GM19452 (cell line): ENCODE data around the gene INPP4B.

ENCODE experiments used
- ATAC-seq: cut with Tn5 transposase; IDR thresholded peaks from one replicate; pipeline ENCODE4 v1.9.1; 2021; ENCODE audit not compliant: unreplicated experiment

The INPP4B gene

DNA sequence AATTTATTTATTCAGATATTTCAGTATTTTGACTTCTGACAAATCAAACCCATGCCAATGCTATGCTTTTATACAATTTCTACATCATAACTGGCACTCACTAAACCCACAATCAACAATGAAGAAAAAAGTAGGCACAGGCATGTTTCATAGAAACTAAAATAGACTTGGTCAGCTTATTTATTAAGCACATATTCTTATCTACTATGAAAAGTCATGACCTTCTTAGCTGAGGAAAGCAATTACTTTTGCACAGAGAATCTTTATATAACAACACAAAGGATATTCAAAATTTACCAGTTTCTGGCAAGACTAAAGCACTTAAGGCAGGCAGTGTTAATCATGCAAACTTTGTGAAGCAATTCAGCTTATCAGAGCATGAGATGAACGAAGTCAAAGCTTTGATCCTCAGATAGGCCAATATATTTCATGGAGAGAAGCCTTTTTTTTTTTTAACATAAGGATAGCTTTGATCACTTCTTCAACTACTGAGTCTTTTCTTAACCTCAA, 490.6 kb downstream of the INPP4B start:
- ATAC-seq, result no peak

DNA sequence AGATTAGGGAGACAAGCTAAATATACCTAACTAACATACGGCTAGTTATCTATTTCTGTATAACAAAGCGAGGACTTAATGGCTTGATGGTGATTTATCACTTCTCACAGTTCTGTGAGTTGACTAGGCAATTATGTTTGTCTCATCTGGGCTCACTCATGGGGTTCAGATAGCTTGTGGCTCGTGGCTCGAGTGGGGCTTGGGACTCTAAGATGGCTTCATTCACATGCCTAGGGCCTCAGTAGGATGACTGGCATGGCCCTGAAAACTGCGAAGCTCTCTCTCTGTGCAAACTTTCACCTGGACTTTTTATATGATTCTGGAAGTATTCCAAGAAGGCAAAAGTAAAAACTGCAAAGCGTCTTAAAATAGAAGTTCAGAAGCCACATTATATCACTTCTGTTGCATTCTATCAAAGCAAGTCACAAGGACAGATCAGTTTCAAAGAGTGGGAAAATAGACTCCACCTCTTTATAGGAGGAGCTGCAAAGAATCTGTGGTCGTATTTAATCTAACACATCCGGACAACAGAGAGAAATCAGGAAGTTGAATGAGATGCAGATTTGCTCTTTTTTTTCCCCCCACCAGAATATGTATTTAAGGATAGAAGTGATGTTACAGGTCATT, 491.2 kb downstream of the INPP4B start:
- ATAC-seq, result no peak

DNA sequence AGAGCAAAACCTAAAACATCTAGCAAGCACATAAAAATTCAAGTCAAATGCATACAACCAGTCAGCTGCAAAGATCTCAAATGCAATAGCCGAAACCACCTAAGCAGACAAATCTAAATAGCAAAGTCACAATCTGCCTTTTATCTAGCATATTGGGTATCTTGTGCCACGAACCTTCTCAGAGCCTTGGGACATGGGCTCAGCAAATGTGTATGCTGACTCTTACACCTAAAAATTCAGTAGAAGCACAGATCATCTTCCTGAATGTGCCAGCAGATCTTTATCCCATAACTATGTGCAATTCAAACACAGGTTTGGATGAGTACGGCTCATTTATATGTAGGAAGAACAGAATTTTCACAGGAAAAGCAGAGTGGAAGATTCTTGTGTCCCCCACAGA, 492.1 kb downstream of the INPP4B start:
- no peak for ATAC-seq

DNA sequence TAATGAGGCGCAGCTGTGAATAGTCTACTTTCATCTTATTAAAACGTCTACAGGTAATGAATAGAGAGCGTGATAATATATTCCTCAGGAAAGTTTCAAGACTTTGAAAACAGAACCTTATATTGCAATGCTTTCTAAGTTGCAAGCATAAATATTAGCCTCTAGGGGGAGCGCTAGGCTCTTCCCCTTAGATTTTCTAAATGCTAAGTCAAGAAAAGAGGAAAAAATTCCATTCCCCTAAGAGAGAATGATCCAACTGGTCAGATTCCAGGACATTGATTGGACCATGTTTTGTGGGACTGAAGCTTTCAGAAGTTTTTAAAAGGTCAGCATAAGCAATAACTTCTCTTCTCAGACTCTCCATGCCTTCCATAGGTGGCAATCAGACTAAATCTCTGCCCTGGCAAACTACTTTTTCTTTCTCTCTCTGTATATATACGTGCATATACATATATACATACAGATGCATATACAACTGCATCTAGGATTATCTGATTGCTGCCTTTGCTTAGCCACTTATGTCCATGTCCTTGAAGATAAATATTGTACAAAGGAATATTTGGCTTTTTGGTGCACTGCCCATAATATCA, 492.9 kb downstream of the INPP4B start:
- no peak for ATAC-seq

DNA sequence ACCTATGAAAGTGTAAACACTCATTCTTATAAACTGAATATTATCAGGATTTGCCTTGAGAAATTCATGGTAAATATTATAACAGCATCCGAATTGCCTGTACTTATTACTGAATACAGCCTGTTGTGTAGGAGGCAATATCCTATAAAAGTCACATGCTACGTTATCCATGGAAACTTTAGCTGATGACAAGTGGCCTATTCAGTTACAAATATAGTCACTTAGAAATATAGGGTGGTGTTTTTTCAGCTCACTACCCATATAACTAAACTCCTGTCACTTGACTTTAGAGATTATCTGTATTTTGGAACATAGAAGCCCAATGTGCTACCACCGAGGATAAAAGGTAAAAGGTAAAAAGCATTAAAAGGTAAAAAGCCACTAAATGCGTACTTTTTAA, 493.4 kb downstream of the INPP4B start:
- no peak for ATAC-seq

DNA sequence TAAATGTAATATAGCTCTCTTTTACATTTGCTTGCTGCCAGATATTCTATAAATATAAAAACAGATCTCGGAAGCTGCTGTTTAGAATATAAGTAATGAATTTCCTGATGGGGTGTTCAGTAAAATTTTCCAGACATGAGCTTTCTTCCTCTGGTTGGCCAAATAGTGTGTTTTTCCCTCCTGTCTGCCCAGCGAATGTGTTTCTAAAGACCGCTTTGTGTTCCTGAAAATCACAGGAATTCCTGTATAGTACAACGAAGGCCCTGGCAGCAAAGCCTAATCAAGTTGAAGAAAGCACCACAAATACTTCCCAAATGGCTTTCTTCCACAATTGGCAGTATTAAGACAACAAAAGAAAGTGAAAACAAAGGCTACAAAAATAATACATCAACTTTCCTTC, 494.1 kb downstream of the INPP4B start:
- no peak for ATAC-seq

DNA sequence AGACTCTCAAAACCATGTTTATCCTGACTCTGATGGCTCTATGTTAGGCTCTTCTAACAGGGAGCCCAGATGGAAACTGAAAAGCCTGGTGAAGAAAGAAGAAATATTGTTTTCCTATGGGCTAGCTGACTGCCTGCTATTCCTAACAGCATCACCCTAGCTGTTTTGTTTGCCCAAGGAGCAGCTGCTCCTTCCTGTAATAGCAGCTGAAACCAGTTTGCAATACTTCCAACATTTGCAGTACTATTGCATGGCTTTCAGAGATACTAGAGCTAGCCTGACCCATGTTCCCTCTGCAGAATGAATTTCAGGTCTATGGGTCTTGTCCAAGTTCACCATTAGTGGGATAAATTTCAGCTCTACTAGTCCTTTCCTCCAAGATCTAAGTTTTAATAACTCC, 495.2 kb downstream of the INPP4B start:
- no peak for ATAC-seq

DNA sequence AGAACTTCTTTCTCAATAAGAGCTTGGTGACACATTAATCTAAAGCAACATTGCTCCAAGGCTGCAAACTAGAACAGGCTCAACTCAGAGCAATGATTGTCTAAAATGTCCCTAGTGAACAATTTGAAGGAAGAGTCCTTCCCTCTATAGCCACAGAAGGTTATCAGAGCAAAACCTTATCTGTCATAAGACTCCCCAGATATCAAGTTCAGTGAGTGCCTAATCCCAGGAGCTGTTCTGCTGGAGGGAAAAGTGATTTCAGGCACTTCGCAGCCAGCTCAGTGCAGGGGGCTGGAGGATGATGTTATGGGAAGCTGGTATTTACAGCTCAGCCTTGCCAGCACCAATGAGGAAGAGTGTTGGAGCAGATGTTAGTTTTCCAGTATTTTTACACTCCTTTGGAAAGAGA, 497.5 kb downstream of the INPP4B start:
- ATAC-seq, result no peak

DNA sequence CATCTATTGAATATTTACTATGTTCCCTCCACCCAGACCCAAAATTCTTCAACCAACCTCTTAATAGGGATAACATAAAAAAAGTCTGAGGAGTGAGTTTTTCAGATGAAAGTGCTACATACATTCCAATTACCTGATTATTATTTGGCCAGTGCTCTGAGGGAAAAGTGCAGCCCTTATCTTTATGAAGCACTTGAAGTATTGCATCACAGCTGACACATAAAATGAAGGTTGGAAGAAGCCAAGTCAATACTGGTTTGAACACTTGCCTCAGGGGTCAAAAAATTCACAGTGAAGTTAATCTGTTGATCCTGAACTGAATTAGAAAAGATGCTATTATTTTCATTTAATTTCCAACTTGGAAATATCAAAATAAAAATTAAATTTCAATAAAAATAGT, 498.9 kb downstream of the INPP4B start:
- ATAC-seq, result no peak

DNA sequence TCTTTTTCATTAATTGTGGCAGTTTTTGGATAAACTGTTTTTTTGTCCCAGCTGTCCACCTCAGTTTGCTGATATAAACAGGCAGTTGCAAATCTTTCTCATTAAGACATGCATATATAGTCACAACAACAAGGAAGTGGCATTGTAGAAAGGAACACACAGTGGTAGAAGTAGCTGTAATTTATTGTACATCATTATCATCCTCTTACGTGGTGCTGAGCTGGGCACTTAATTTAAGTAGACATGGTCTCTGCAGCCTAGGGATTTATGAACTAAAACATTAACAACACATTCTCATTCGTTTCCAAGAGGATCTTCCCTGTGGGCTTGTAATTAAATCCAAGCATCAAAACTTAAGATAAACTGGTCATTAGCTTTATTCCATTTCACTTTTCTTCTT, 500.2 kb downstream of the INPP4B start:
- ATAC-seq, result no peak

DNA sequence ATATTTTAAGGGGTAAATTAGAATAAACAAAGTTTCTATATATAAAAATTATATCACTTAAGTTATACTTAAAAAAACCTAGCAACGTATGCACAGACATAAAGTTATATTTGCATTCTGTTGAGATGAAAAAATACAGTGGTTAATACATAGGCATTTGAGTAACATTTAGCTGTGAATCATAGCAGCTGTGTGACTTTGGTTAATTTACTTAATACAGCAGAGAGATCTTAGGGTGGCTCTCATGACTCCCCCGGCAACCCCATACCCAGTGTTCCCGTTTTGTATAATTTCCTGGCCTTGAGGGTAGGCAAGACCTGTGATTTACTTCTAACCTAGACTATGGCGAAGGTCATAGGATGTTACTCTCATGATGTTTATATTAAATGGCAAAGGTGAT, 504.8 kb downstream of the INPP4B start:
- ATAC-seq, result no peak

DNA sequence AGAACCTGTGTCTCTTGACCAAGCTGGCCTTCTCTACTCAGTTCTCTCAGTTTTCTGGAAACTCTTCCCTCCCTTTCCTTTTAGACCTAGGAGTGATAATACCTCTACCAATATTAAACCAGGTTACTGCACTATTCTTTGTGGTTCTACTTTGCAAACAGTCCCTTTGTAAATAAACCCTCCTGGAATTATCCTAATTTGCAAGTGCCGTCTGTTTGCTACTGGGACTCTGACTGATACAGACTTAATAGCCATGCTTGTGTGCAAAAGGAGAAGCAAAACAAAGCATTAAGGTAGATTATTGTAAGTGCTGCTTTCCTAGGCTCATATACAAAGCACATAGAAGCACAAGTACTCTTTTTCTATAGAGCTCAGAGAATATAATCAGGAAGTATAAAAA, 507.0 kb downstream of the INPP4B start:
- ATAC-seq, result no peak

DNA sequence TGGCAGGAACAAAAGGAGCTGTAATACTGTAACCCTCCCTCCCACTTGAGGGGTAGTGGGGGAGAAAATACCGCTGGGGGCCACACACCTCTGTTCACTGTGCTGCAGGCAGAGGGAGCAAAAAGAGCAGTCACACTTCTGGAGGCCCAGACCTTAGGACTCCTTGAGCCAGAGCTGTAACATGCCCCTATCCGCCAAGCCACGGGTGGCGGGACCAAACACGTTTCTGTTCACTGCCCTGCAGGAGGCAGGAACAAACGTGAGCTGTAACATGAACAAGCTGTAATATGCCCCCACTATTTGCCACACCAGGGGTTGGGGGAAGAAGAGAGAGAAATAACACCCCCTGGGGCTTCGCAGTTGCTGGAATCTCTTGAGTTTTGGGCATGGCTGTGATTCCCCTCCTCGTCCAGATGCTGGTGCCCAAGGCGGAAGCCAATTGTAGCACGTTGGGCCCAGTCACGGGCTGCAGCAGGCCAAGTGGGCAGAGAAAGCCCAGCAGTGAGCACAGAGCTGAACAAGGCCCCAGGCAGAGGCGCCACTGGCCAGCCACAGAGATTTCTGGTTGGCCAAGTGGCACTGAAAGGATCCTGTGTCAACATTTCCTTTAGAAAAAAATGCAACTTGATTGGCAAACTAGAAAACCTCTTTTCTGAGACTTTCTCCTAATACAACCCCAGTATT, 509.7 kb downstream of the INPP4B start:
- ATAC-seq, result no peak

DNA sequence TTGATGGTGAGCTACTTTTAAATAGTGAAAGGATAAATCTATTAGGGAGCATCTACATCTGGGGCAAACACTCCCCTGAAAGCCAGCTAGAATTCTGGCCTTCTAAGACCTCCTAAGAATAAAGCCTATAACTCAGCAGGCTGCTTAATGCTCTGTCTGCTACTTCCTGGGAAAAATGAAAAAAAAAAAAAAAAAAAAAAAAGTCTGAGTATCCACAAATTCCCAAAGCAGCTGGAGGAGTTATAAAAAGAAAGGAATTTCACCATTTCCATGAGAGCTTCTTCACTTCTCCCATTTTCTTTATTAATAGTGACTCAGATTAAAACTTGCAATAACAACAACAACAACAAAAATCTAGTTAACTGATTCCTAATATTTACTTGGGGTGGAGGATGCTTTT, 511.2 kb downstream of the INPP4B start:
- no peak for ATAC-seq

DNA sequence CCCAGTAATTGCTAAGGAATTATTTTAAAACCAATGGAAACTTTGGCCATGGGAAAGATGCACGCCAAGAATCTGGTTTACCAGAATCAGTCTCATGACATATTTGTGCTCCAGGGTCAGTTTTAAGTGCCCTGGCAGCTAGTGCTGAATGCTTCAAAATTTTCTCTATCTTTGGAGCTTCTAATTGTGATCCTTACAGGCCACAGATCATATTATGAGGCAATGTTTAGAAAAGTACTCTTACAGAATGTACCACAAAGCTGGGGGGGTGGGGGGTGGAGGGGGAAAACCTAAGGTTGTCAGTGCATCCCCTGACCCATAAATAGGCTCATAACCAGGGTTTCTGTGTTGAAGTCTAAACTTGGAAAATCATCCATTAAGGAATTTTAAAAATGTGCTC, 514.5 kb downstream of the INPP4B start:
- no peak for ATAC-seq

DNA sequence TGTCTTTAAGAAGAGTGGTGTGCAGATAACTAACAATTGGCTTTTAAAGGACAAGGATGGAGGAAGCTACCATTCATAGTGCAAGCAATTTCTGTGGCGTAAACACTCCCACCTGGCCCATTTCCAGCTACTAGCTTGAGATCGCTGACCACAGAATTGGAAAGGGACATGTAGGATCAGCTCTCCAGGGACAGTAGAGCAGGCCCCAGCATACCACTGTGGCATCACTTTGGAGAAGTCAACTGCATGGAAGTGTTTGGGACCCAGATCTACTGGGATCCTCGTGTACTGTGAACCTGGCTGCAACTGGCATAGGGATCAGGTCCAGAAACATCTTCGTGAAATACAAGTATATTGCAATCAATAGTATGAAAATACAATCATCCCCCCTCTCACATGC, 515.0 kb downstream of the INPP4B start:
- ATAC-seq, result no peak

DNA sequence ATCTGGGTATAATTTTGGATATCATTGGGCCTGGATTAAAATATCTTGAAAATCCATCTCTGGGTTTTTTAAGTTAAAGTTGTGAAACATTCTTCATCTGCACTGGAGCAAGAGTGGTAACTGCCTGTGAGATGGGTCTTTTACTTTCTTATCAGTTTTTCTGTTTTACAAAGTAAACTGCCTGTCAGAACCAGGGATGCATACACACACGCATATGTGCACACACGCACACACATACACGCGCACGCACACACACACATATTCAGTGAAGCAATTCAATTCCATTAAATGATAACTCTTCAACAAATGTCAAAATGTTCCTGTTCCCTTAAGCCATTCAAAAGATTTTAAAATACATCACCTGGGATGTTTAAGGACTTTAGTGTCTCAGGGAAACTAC, 515.8 kb downstream of the INPP4B start:
- ATAC-seq, result no peak

DNA sequence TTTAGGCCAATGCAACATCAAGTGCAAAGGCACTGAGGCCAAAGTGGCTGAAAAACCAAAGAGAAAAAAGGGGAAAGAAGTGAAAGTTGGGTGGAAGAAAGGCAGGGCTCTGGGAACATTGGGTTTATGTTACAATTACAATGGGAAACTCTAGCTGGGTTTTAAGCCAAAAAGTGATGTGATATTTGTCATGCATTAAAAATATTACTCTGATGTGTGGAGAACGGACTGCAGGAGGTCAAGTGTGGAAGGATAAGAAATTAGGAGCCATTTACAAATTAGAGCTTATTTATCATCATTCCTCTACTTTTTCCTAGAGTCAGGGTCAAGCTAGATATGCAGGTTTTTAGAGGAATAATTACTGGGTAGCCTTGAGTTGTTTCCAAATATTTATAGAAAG, 516.8 kb downstream of the INPP4B start:
- ATAC-seq, result no peak

DNA sequence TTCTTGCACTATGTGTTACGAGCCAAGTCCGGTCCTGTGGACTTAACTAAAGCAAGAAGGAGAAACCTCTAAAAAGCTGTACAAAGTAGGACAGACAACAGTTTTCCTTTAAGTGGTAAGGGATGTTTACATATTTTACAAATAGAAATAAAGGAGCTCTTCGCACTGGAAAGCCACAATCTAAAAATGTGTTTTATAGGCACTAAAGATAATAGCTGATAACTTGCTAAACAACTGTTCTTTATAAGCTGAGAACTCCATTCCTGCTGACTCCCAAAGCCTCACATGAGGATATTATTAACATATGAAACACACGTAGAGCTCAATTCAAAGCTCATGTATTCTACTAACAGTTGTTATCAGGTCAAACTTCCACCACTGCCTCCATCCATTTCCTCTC, 519.9 kb downstream of the INPP4B start:
- no peak for ATAC-seq

DNA sequence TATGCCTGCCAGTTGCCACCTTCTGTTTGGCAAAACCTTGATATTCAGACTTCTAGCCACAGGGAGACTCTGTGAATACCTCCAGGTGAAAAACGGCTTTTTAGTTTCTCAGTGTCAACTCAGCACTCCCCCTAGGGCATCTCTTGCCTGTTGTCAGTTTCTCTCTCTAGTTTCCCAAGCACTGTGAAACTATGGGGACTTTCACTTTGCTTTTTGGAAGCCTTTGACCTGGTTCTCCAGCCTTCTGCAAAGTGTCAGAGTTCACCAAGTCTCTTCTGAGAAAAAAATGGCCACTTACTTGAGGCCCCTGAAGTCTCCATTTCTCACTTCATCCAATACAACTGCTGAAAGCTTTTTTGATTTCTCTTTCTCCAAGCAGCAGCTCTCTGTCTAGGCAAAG, 521.5 kb downstream of the INPP4B start:
- no peak for ATAC-seq

DNA sequence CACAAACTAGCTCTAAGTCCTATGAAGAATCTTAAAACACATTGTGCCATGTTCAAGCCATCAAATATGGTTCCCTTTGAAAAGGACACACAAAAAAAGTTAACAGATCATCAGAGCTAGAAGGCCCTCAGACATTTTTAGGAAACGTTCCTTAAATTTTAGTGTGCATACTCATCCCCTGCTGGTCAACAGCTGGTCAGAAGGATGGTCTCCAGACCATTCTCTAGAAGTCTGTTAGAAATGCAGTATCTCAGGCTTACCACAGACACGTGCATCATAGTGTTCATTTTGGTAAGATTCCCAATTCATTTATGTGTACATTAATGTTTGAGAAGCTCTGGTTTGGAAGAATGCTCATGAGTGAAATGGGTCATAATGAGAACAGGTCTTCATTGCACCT, 523.1 kb downstream of the INPP4B start:
- ATAC-seq, result no peak

DNA sequence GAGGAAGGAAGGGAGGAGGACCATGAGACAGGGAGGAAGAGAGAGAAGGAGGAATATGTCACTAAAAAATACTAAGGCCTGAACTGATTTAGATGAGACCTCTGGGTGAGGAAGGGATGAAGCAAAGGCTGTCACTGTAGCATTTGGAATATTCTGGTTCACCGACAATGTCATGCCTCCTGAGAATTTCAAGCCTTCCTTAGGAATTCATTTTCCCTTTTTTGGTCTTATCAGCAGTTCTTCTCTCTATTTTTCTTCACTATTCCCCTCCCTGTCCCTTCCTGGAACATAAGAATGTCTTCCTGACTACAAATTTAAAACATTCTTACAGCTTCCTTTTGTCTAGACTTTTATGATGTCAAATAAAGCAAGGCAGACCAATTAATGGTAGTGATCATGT, 527.8 kb downstream of the INPP4B start:
- no peak for ATAC-seq

DNA sequence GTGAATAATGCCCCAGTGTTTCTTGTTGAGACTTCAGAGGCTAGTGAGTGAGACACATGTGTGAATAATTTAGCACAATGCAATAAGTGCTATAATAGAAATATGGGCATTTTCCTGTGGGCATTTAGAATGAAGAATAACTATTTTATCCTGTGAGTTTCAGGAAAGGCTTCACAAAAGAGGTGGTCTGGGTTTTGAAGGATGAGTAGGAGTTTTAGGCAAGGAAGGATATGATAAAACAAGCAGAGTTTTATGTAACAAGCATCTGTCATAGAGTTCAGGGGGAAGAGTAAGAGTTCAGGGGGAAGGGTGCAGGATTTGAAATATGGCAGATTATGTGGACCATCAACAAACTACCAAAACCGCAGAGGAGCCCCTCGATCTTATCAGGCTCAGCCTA, 529.2 kb downstream of the INPP4B start:
- ATAC-seq, result no peak
